ENCODE measurements around the gene ACSS1.
A peak's percentile ranks its signal among the peaks of the same experiment; 100 is the strongest.

Gene ACSS1

DNA sequence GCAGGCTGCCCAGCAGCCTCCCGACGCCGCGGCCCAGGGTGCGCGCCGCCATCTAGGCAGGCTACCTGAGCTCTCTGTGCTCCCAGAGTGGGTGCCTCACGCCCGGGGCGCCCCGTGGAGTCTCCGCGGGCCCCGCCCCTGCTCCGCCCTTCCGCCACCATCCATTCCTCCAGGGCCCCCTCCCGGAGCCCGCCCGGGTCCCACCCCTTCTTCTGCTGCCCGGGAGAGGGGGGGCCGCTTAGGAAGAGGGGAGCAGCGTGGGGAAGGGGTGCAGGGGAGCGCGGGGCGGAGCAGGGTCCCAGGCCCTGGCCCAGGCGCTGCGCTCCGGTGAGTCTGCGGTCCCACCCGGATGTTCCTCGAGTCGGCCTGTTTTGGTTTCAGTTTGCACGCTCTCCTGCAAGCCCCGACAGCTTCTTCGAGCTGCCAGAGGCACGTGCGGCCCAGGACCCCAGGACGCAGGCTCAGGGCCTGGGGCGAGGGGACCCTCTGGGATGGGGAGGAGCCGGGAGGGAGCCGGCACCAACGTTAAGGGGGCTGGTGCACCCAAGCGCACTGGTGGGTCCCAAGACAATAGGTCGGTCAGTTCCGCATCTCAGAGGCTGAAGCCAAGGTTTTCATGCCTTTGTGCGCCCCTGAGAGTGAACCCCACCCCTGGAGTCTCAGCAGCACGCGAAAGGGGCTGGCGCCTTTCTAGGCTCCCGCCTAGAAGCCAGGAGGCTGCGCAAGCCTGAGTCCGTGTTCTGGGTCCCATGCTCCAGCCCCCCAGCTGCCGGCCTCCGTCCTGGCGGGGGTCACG lies at the start of gene ACSS1:
TSS of gene ACSS1 (minus strand) at position 89 of the 796 bp plus-strand sequence. CDS start at position 52, 37 bp downstream.
- Histone ChIP-seq H3K9me2 (replicated peaks; ENCODE audit: low read depth, low read length) (no peaks in the 10 kb centered on the region), H3K9me3 (ENCODE audit: insufficient read depth, low read depth, low read length) (no peaks in the 10 kb centered on the region), H2AFZ (ENCODE audit: low read length) (peak within 1 kb of the TSS; percentile 53), H3K79me2 (ENCODE audit: insufficient read depth, low read length) (peaks cover 43% of the 10 kb centered on the region), H4K20me1 (ENCODE audit: insufficient read depth, low read length, poor library complexity, severe bottlenecking) (peaks cover 30% of the 10 kb centered on the region), H3K9ac (ENCODE audit: low read depth, low read length, poor library complexity, severe bottlenecking) (peak within 1 kb of the TSS; percentile 97), H3K27me3 (ENCODE audit: insufficient read depth, low read length, poor library complexity, severe bottlenecking) (no peaks in the 10 kb centered on the region), H3K4me3 (ENCODE audit: low read length, poor library complexity, severe bottlenecking) (peak within 1 kb of the TSS; percentile 92), H3K4me1 (ENCODE audit: insufficient read depth, low read length, poor library complexity, severe bottlenecking) (peaks cover 54% of the 10 kb centered on the region), H3K36me3 (ENCODE audit: insufficient read depth, low read length) (no peaks in the 10 kb centered on the region), H3K4me2 (ENCODE audit: low read depth, low read length, poor library complexity, severe bottlenecking) (peak within 1 kb of the TSS; percentile 86), H3F3A (ENCODE audit: low read depth) (no peaks in the 10 kb centered on the region)
- TF ChIP-seq, protein P1, sequence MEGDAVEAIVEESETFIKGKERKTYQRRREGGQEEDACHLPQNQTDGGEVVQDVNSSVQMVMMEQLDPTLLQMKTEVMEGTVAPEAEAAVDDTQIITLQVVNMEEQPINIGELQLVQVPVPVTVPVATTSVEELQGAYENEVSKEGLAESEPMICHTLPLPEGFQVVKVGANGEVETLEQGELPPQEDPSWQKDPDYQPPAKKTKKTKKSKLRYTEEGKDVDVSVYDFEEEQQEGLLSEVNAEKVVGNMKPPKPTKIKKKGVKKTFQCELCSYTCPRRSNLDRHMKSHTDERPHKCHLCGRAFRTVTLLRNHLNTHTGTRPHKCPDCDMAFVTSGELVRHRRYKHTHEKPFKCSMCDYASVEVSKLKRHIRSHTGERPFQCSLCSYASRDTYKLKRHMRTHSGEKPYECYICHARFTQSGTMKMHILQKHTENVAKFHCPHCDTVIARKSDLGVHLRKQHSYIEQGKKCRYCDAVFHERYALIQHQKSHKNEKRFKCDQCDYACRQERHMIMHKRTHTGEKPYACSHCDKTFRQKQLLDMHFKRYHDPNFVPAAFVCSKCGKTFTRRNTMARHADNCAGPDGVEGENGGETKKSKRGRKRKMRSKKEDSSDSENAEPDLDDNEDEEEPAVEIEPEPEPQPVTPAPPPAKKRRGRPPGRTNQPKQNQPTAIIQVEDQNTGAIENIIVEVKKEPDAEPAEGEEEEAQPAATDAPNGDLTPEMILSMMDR (conservative IDR thresholded peaks at IDR 0.05; ENCODE audit: low read length) = no peak
- no peak for TF ChIP-seq EZH2phosphoT487 (IDR thresholded peaks at IDR 0.05; ENCODE audit: borderline replicate concordance)

DNA sequence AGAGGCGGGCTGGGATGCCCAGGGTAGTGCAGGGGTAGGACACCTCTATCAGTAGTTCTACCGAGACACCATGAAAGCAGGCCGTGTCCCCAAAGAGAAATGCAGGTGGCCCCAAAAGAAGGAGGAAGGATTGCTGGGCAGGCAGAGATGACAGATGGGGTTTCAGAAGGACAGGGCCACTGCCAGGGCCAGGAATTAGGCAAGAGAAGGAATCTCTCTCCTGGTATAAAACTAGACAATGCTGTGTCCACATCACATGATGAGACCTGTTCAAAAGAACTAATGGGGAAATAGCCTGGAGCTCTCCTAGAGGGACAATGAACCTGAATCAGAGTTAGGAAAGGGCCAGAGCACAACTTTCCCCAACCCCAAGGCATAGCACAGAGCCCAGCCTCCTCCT lies 45.6 kb upstream of the ACSS1 start:
- H3K4me1 ChIP-seq (ENCODE audit: insufficient read depth, low read length, poor library complexity, severe bottlenecking) = peaks cover 11% of the 10 kb centered on the region
- TF ChIP-seq, protein P1 (conservative IDR thresholded peaks at IDR 0.05; ENCODE audit: low read length) = no peak
- TF ChIP-seq EZH2phosphoT487 (IDR thresholded peaks at IDR 0.05; ENCODE audit: borderline replicate concordance) = no peak
- H3K9me3 ChIP-seq (ENCODE audit: insufficient read depth, low read depth, low read length) = no peaks in the 10 kb centered on the region
- no peaks in the 10 kb centered on the region for H3K36me3 ChIP-seq (ENCODE audit: insufficient read depth, low read length)
- H4K20me1 ChIP-seq (ENCODE audit: insufficient read depth, low read length, poor library complexity, severe bottlenecking) = no peaks in the 10 kb centered on the region
- H3K4me2 ChIP-seq (ENCODE audit: low read depth, low read length, poor library complexity, severe bottlenecking) = no peak overlapping the region
- no peaks in the 10 kb centered on the region for H3F3A ChIP-seq (ENCODE audit: low read depth)
- no peak overlapping the region for H3K9ac ChIP-seq (ENCODE audit: low read depth, low read length, poor library complexity, severe bottlenecking)
- H3K4me3 ChIP-seq (ENCODE audit: low read length, poor library complexity, severe bottlenecking) = no peak overlapping the region
- H3K79me2 ChIP-seq (ENCODE audit: insufficient read depth, low read length) = no peaks in the 10 kb centered on the region
- no peaks in the 10 kb centered on the region for H3K27me3 ChIP-seq (ENCODE audit: insufficient read depth, low read length, poor library complexity, severe bottlenecking)
- H2AFZ ChIP-seq (ENCODE audit: low read length) = no peak overlapping the region
- H3K9me2 ChIP-seq (replicated peaks; ENCODE audit: low read depth, low read length) = no peaks in the 10 kb centered on the region

DNA sequence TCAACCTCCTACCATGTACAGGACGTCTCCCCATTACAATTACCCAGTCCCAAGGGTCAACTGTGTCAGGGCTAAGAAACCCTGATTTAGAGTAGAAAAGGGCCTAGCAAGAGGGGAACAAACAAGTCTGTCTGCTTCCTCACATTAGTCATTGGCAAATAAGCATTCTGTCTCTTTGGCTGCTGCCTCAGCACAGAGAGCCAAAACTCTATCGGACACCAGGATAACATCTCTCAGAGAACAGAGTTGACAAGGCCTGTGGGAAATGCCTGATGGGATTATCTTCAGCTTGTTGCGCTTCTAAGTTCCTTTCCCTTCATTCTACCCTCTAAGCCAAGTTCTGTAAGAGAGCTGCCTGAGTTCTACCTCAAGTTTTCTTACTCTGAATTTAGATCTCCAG lies 43.0 kb upstream of the ACSS1 start:
- Histone ChIP-seq H3K4me1 (ENCODE audit: insufficient read depth, low read length, poor library complexity, severe bottlenecking) (peaks cover 11% of the 10 kb centered on the region), H3K27me3 (ENCODE audit: insufficient read depth, low read length, poor library complexity, severe bottlenecking) (no peaks in the 10 kb centered on the region), H3K9ac (ENCODE audit: low read depth, low read length, poor library complexity, severe bottlenecking) (no peak overlapping the region), H2AFZ (ENCODE audit: low read length) (no peak overlapping the region), H3K4me2 (ENCODE audit: low read depth, low read length, poor library complexity, severe bottlenecking) (no peak overlapping the region), H3K79me2 (ENCODE audit: insufficient read depth, low read length) (no peaks in the 10 kb centered on the region), H4K20me1 (ENCODE audit: insufficient read depth, low read length, poor library complexity, severe bottlenecking) (no peaks in the 10 kb centered on the region), H3K36me3 (ENCODE audit: insufficient read depth, low read length) (no peaks in the 10 kb centered on the region), H3K4me3 (ENCODE audit: low read length, poor library complexity, severe bottlenecking) (no peak overlapping the region), H3K9me3 (ENCODE audit: insufficient read depth, low read depth, low read length) (no peaks in the 10 kb centered on the region), H3F3A (ENCODE audit: low read depth) (no peaks in the 10 kb centered on the region), H3K9me2 (replicated peaks; ENCODE audit: low read depth, low read length) (no peaks in the 10 kb centered on the region)
- no peak for TF ChIP-seq EZH2phosphoT487 (IDR thresholded peaks at IDR 0.05; ENCODE audit: borderline replicate concordance)
- TF ChIP-seq, protein P1 (conservative IDR thresholded peaks at IDR 0.05; ENCODE audit: low read length) = no peak

All from Loucy (cell line).